Endodermal cell (in vitro differentiated cells): ENCODE results near the gene PPIL1. TPM values are rescaled to one million over a fixed set of nuclear protein-coding genes. Genes with fewer than 3 reads are reported as not detected.

Experiments used
- DNase-seq: peaks from one replicate; pipeline ENCODE4 v3.0.0-alpha.2; 2017
- H3K27ac ChIP-seq: 2 replicates; pipeline ENCODE4 v1.5.1; 2013; ENCODE audit warnings: mild to moderate bottlenecking, low read depth, low read length, moderate library complexity
- H3K27me3 ChIP-seq: 2 replicates; pipeline ENCODE4 v1.6.1; 2013; ENCODE audit warnings: mild to moderate bottlenecking, low read length, moderate library complexity; ENCODE audit not compliant: insufficient read depth, control insufficient read depth, poor library complexity, severe bottlenecking
- H3K36me3 ChIP-seq: 2 replicates; pipeline ENCODE4 v1.7.0; 2013; ENCODE audit warnings: mild to moderate bottlenecking, low read length, moderate library complexity; ENCODE audit not compliant: control insufficient read depth, insufficient read depth
- H3K4me1 ChIP-seq: one replicate; pipeline ENCODE4 v1.7.0; 2013; ENCODE audit warnings: low read length; ENCODE audit not compliant: control insufficient read depth, insufficient read depth
- H3K4me3 ChIP-seq: 2 replicates; pipeline ENCODE4 v1.5.1; 2013; ENCODE audit warnings: mild to moderate bottlenecking, low read length, moderate library complexity
- H3K9ac ChIP-seq: 2 replicates; pipeline ENCODE4 v1.6.1; 2013; ENCODE audit warnings: mild to moderate bottlenecking, low read length, moderate library complexity; ENCODE audit not compliant: poor library complexity, severe bottlenecking; ENCODE audit errors: extremely low read depth
- H3K9me3 ChIP-seq: 2 replicates; pipeline ENCODE4 v1.6.1; 2013; ENCODE audit warnings: mild to moderate bottlenecking, low read length, moderate library complexity; ENCODE audit not compliant: control insufficient read depth
- H3K27ac Mint-ChIP-seq: 2 replicates; pipeline ENCODE4 v1.8.0; 2020; ENCODE audit warnings: mixed read lengths
- H3K27me3 Mint-ChIP-seq: 2 replicates; pipeline ENCODE4 v1.8.0; 2021; ENCODE audit warnings: mild to moderate bottlenecking, mixed read lengths; ENCODE audit not compliant: insufficient read depth
- H3K36me3 Mint-ChIP-seq: 2 replicates; pipeline ENCODE4 v1.8.0; 2020; ENCODE audit warnings: low read depth, mixed read lengths
- H3K4me1 Mint-ChIP-seq: 2 replicates; pipeline ENCODE4 v1.8.0; 2020; ENCODE audit warnings: mixed read lengths
- H3K4me3 Mint-ChIP-seq: 2 replicates; pipeline ENCODE4 v1.8.0; 2020; ENCODE audit warnings: mild to moderate bottlenecking, moderate library complexity, mixed read lengths
- H3K9me3 Mint-ChIP-seq: 2 replicates; pipeline ENCODE4 v1.8.0; 2020; ENCODE audit warnings: mild to moderate bottlenecking, mixed read lengths
- WGBS, 2 experiments: methylation state at CpG; one replicate each; pipeline versions ENCODE4 v1.1.5 to v1.1.7; 2013; ENCODE audit warnings: missing lambda C conversion rate in 2 of 2, mixed read lengths in 1 of 2; ENCODE audit not compliant: insufficient coverage in 1 of 2, insufficient read length in 1 of 2; 5-methylcytosine and 5-hydroxymethylcytosine counted together
- total RNA-seq, 2 donors: library from RNA; stranded (reverse); fragmentation: NEBNext Ultra II Directional in 1 of 2; extraction: Animal tissue kit (Norgen Biotek cat#: 25700) in 1 of 2; gene quantifications; 2 replicates in 1 of 2; 3 replicates in 1 of 2; pipeline ENCODE4 v1.2.1, GENCODE V29; 2021
- TF ChIP-seq, protein P1 (sequence below): fragments of 200-600 bp; sonication (generic); conservative IDR thresholded peaks from 2 replicates; pipeline ENCODE4 v1.5.0; 2021; ENCODE audit warnings: antibody characterized with exemption, mild to moderate bottlenecking

The PPIL1 gene
- total RNA-seq, 2 donors from 2014 or later = 36.7 to 53.3 TPM

DNA sequence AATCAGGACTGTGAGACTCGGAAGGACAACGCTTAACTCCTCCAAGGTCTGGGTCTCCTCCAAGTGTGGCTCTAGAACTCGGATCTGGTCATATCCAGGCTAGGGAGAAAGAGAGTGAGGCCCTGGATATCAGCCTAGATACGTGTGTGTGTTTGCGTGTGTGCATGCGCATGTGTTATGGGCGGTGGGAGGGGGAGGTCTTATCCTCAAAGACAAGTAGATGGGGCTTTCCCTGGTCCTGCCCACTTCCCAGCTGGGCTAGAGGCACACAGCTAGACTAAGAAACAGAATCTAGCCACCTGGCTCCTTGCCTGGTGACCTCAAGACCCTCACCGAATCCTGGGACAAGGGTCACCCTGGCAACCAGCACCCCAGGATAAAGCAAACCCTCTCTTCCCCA lies 48.6 kb downstream of the PPIL1 start:
- WGBS, 2 experiments = 84 to 86% methylated on average over 5 to 8 of the region's 8 CpGs
- Mint-ChIP-seq H3K4me3 (no peak overlapping the region), H3K4me1 (peaks cover 9% of the 10 kb centered on the region), H3K36me3 (no peaks in the 10 kb centered on the region), H3K9me3 (peaks cover 5% of the 10 kb centered on the region), H3K27me3 (peaks cover 4% of the 10 kb centered on the region), H3K27ac (no peak overlapping the region)
- no peaks in the 10 kb centered on the region for H3K9me3 ChIP-seq
- no peaks in the 10 kb centered on the region for H3K4me1 ChIP-seq
- TF ChIP-seq, protein P1, sequence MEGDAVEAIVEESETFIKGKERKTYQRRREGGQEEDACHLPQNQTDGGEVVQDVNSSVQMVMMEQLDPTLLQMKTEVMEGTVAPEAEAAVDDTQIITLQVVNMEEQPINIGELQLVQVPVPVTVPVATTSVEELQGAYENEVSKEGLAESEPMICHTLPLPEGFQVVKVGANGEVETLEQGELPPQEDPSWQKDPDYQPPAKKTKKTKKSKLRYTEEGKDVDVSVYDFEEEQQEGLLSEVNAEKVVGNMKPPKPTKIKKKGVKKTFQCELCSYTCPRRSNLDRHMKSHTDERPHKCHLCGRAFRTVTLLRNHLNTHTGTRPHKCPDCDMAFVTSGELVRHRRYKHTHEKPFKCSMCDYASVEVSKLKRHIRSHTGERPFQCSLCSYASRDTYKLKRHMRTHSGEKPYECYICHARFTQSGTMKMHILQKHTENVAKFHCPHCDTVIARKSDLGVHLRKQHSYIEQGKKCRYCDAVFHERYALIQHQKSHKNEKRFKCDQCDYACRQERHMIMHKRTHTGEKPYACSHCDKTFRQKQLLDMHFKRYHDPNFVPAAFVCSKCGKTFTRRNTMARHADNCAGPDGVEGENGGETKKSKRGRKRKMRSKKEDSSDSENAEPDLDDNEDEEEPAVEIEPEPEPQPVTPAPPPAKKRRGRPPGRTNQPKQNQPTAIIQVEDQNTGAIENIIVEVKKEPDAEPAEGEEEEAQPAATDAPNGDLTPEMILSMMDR = no peak
- no peaks in the 10 kb centered on the region for H3K27me3 ChIP-seq
- H3K36me3 ChIP-seq = no peaks in the 10 kb centered on the region
- no peak for DNase-seq
- H3K4me3 ChIP-seq = no peak overlapping the region
- no peak overlapping the region for H3K9ac ChIP-seq
- no peak overlapping the region for H3K27ac ChIP-seq

DNA sequence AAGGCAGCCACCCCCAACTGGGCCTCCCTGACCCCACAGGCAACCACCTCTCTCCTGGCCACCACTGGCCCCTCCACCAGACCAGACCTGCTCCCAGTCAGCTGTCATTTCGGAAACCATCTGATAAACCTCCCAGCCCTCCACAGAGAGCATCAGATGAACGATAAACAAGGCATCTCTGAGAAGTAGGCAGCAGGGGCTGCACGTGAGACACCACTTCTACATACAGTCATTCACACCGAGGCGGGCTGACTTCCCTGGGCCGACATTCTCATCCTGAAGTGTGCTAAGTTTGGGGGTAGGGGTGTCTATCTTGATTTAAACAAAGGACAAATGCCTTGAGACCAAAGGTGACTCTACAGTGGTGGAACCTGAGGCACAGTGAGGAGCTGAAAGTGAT lies 49.2 kb downstream of the PPIL1 start:
- Mint-ChIP-seq H3K27me3 (peaks cover 4% of the 10 kb centered on the region), H3K4me3 (no peak overlapping the region), H3K36me3 (no peaks in the 10 kb centered on the region), H3K27ac (no peak overlapping the region), H3K4me1 (peaks cover 9% of the 10 kb centered on the region), H3K9me3 (peaks cover 11% of the 10 kb centered on the region)
- H3K27ac ChIP-seq = no peak overlapping the region
- no peaks in the 10 kb centered on the region for H3K27me3 ChIP-seq
- H3K4me1 ChIP-seq = no peaks in the 10 kb centered on the region
- H3K9me3 ChIP-seq = no peaks in the 10 kb centered on the region
- DNase-seq = no peak
- TF ChIP-seq, protein P1 = no peak
- H3K9ac ChIP-seq = no peak overlapping the region
- no peak overlapping the region for H3K4me3 ChIP-seq
- no peaks in the 10 kb centered on the region for H3K36me3 ChIP-seq
- WGBS, 2 experiments = 90% methylated on average over 6 of the region's 6 CpGs; no CpG with 5 or more reads in 1 of the 2 experiments

GRCh38 chr6:36824253-36824652 lies 50.4 kb downstream of the PPIL1 start:
- no peak overlapping the region for H3K9ac ChIP-seq
- no peaks in the 10 kb centered on the region for H3K36me3 ChIP-seq
- Mint-ChIP-seq H3K36me3 (no peaks in the 10 kb centered on the region), H3K27ac (peak overlapping the region; percentile 50), H3K9me3 (peaks cover 11% of the 10 kb centered on the region), H3K27me3 (peaks cover 4% of the 10 kb centered on the region), H3K4me1 (peaks cover 14% of the 10 kb centered on the region), H3K4me3 (no peak overlapping the region)
- no peaks in the 10 kb centered on the region for H3K4me1 ChIP-seq
- no peak overlapping the region for H3K27ac ChIP-seq
- H3K9me3 ChIP-seq = no peaks in the 10 kb centered on the region
- no peak for DNase-seq
- TF ChIP-seq, protein P1 = no peak
- no peak overlapping the region for H3K4me3 ChIP-seq
- H3K27me3 ChIP-seq = no peaks in the 10 kb centered on the region
- WGBS, 2 experiments = 86 to 89% methylated on average over 7 of the region's 7 CpGs
